B cell (primary cell): ENCODE data around the gene TMEM63A. TPM values are rescaled to one million over a fixed set of nuclear protein-coding genes. Genes with fewer than 3 reads are reported as not detected.

Experiments used
- ATAC-seq: fragments of 200-7000 bp; cut with Tn5 transposase; one replicate; pipeline ENCODE4 v1.10.0; 2021; ENCODE audit warnings: low read depth, mild to moderate bottlenecking, moderate number of reproducible peaks, moderate library complexity
- CTCF ChIA-PET: fragments of 350-600 bp; sonication (Branson Sonifier 250); formaldehyde crosslinking; loops from one replicate; lab custom pipeline; 2021; ENCODE audit warnings: antibody characterized with exemption, inconsistent platforms; lab: Charles Lee
- POLR2A ChIA-PET: fragments of 350-600 bp; sonication (Branson Sonifier 250); formaldehyde crosslinking; loops from one replicate; lab custom pipeline; 2021; ENCODE audit warnings: antibody characterized with exemption; lab: Charles Lee
- DNase-seq: peaks from one replicate; pipeline ENCODE4 v3.0.0; 2013
- H2AFZ ChIP-seq: 2 replicates; pipeline ENCODE4 v1.6.1; 2012; ENCODE audit warnings: mild to moderate bottlenecking, low read depth, low read length; ENCODE audit not compliant: insufficient read depth, poor library complexity, severe bottlenecking
- H3K27ac ChIP-seq, 2 donors: 1 replicate in 1 of 2; 2 replicates in 1 of 2; pipeline ENCODE4 v1.5.1; 2012 to 2013; ENCODE audit warnings: low read length in 2 of 2, mild to moderate bottlenecking in 2 of 2, moderate library complexity in 1 of 2
- H3K27me3 ChIP-seq, 4 experiments: fragments of 200-600 bp in 1 of 4; sonication (generic) in 1 of 4; replicated peaks in 1 of 4; 1 replicate in 2 of 4; 2 replicates in 2 of 4; pipeline versions ENCODE4 v1.6.1 to v1.7.0; 2013 to 2016; ENCODE audit warnings: low read length in 3 of 4, mild to moderate bottlenecking in 2 of 4, mixed read lengths in 1 of 4, moderate library complexity in 1 of 4; ENCODE audit not compliant: insufficient read depth in 4 of 4, control insufficient read depth in 3 of 4; ENCODE audit errors: control extremely low read depth in 1 of 4
- H3K36me3 ChIP-seq, 2 experiments: replicated peaks in 1 of 2; 1 replicate in 1 of 2; 2 replicates in 1 of 2; pipeline versions ENCODE4 v1.6.1 to v1.7.1; 2013; ENCODE audit warnings: low read length in 1 of 2; ENCODE audit not compliant: insufficient read depth in 2 of 2, control insufficient read depth in 1 of 2; ENCODE audit errors: control extremely low read depth in 1 of 2, extremely low read depth in 1 of 2
- H3K4me1 ChIP-seq, 2 donors: fragments of 200-600 bp in 1 of 2; sonication (generic) in 1 of 2; 1 replicate in 1 of 2; 2 replicates in 1 of 2; pipeline versions ENCODE4 v1.5.1 to v1.6.1; 2013 to 2017; ENCODE audit warnings: low read length in 2 of 2; ENCODE audit not compliant: control insufficient read depth in 2 of 2, insufficient read depth in 2 of 2
- H3K4me2 ChIP-seq: replicated peaks from 2 replicates; pipeline ENCODE3; 2012; ENCODE audit warnings: mild to moderate bottlenecking, low read depth, low read length; ENCODE audit not compliant: poor library complexity, severe bottlenecking
- H3K4me3 ChIP-seq, 5 experiments: fragments of 200-600 bp in 1 of 5; sonication (generic) in 1 of 5; 1 replicate in 3 of 5; 2 replicates in 2 of 5; pipeline versions ENCODE4 v1.5.1 to v1.7.0; 2011 to 2016; ENCODE audit warnings: low read length in 4 of 5, mild to moderate bottlenecking in 4 of 5, low read depth in 2 of 5, control low read depth in 1 of 5, moderate library complexity in 1 of 5; ENCODE audit not compliant: insufficient read depth in 1 of 5; ENCODE audit errors: control extremely low read depth in 1 of 5, extremely low read depth in 1 of 5
- H3K79me2 ChIP-seq: fragments of 200-600 bp; sonication (generic); one replicate; pipeline ENCODE4 v1.6.0; 2016; ENCODE audit warnings: low read length; ENCODE audit not compliant: control insufficient read depth, insufficient read depth
- H3K9ac ChIP-seq: fragments of 200-600 bp; sonication (generic); 2 replicates; pipeline ENCODE4 v1.6.1; 2017; ENCODE audit warnings: mild to moderate bottlenecking, low read length, moderate library complexity
- H3K9me3 ChIP-seq, 3 donors: one replicate each; pipeline versions ENCODE4 v1.6.1 to v1.7.1; 2013; ENCODE audit warnings: low read length in 2 of 3; ENCODE audit not compliant: control insufficient read depth in 2 of 3, insufficient read depth in 1 of 3; ENCODE audit errors: control extremely low read depth in 1 of 3
- H4K20me1 ChIP-seq: 2 replicates; pipeline ENCODE4 v1.6.0; 2012; ENCODE audit warnings: mild to moderate bottlenecking, low read length; ENCODE audit not compliant: insufficient read depth, control insufficient read depth, poor library complexity, severe bottlenecking
- H3K27ac Mint-ChIP-seq: one replicate; pipeline ENCODE4 v1.8.0; 2021; ENCODE audit warnings: mixed read lengths
- H3K27me3 Mint-ChIP-seq: one replicate; pipeline ENCODE4 v1.8.0; 2021; ENCODE audit warnings: mixed read lengths
- H3K4me1 Mint-ChIP-seq: one replicate; pipeline ENCODE4 v1.8.0; 2021; ENCODE audit warnings: mixed read lengths
- H3K4me3 Mint-ChIP-seq: one replicate; pipeline ENCODE4 v1.8.0; 2021; ENCODE audit warnings: mixed read lengths
- H3K9me3 Mint-ChIP-seq: one replicate; pipeline ENCODE4 v1.8.0; 2022; ENCODE audit warnings: mixed read lengths; ENCODE audit not compliant: insufficient read depth
- EZH2 ChIP-seq: IDR thresholded peaks from 2 replicates; pipeline ENCODE4 v1.6.1; 2012; ENCODE audit warnings: borderline replicate concordance, low read depth, mild to moderate bottlenecking, moderate library complexity, low read length; ENCODE audit not compliant: insufficient read depth, poor library complexity, severe bottlenecking
- WGBS: methylation state at CpG from one replicate; pipeline ENCODE4 v1.1.5; 2013; ENCODE audit warnings: missing lambda C conversion rate; ENCODE audit not compliant: insufficient coverage; 5-methylcytosine and 5-hydroxymethylcytosine counted together
- intact Hi-C: fragments of 100-400 bp; cut with micrococcal nuclease; formaldehyde crosslinking; loops from one replicate; pipeline ENCODE4 v1.10.0; 2022
- polyA plus RNA-seq: library from polyadenylated mRNA; depleted of rRNA; stranded (reverse); fragments of >200 nt; gene quantifications from 2 replicates; pipeline ENCODE4 v1.2.3, GENCODE V29; 2012
- total RNA-seq, 2 donors: library from RNA; stranded (reverse); fragments of 120-200 nt in 1 of 2; gene quantifications; 1 replicate in 1 of 2; 2 replicates in 1 of 2; pipeline versions ENCODE4 v1.2.3 to v1.2.4, GENCODE V29; 2013 to 2022
- TF ChIP-seq, protein P1 (sequence below): fragments of 200-600 bp; IDR thresholded peaks from one replicate; pipeline ENCODE4 v1.8.0; 2022; ENCODE audit warnings: antibody characterized with exemption, mild to moderate bottlenecking

The TMEM63A gene
- total and polyA plus RNA-seq, 2 donors (not counting 1 experiment from before 2014, with no cell fraction given) = 209 to 238 TPM

DNA sequence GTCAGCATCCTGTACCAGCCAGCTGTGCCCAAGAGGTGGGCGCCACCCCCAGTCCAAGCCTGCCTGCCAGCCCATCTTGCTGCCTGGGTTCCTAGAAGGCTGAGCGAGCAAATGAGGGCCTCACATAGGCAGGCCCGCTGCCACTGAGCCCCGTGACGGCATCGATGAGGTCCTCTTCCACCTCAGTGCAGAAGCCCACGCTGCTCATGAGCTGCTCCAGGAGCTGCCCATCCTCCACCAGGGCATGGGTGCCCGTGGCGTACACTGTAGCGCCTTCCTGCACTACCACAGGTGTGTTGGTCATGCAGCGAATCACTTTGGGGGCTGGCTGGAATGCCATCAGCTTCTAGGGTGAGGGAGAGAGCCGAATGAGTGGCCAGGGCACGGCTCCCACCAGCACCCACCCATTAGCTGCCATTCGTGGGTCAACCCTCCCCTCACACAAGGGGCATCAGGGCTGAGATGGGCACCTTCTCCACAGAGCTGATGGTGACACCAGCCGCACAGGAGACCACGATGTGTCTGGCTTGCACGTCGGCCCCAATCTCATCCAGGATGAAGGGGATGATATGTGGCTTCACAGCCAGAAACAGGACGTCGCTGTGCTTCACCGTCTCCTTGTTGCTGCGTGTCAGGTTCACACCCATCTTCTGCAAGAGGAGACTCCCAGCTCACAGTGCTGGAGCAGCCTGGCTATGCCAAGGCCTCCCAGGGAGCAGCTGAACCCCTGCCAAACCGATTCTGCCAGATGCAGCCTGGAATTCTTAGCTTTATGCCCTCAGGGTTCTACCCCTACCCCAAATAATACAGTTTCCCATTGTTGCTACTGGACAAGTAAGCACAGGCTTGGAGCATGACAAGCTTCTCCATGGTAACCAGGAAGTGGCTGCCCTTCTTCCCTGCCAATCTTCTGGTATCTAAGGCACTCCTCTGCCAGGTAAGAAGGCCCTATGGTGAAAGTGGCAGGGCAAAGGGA lies 39.8 kb upstream of the TMEM63A start:
- Histone ChIP-seq H3K4me3 (no peak overlapping the region), H4K20me1 (peaks cover 28% of the 10 kb centered on the region), H3K4me1 (peaks cover 16 to 26% of the 10 kb centered on the region in 2 donors), H3K9me3 (no peaks in the 10 kb centered on the region), H3K27me3 (no peaks in the 10 kb centered on the region), H3K9ac (no peak overlapping the region), H3K27ac (no peak overlapping the region), H3K36me3 (peaks cover 9 to 52% of the 10 kb centered on the region in 2 experiments), H3K79me2 (peaks cover 37% of the 10 kb centered on the region), H2AFZ (no peak overlapping the region), H3K4me2 (no peak overlapping the region)
- ChIA-PET CTCF (interaction anchor here (1.1 to 1.4 kb wide), 2 partner anchors 11 to 40 kb away, joined by 3 to 6 read pairs; partner anchors contain the start of gene TMEM63A), POLR2A (no interaction called here)
- Mint-ChIP-seq H3K4me1 (peaks cover 21% of the 10 kb centered on the region), H3K27ac (peak overlapping the region; percentile 75), H3K27me3 (no peaks in the 10 kb centered on the region), H3K4me3 (peak overlapping the region; percentile 78), H3K9me3 (no peaks in the 10 kb centered on the region)
- 95% methylated on average over 22 of the region's 23 CpGs for WGBS
- DNase-seq (no peak), ATAC-seq (no peak)
- intact Hi-C loops = loop anchor here (5.0 kb wide), 1 partner anchor 40 kb away; the partner anchor contains the start of gene TMEM63A
- TF ChIP-seq, protein P1, sequence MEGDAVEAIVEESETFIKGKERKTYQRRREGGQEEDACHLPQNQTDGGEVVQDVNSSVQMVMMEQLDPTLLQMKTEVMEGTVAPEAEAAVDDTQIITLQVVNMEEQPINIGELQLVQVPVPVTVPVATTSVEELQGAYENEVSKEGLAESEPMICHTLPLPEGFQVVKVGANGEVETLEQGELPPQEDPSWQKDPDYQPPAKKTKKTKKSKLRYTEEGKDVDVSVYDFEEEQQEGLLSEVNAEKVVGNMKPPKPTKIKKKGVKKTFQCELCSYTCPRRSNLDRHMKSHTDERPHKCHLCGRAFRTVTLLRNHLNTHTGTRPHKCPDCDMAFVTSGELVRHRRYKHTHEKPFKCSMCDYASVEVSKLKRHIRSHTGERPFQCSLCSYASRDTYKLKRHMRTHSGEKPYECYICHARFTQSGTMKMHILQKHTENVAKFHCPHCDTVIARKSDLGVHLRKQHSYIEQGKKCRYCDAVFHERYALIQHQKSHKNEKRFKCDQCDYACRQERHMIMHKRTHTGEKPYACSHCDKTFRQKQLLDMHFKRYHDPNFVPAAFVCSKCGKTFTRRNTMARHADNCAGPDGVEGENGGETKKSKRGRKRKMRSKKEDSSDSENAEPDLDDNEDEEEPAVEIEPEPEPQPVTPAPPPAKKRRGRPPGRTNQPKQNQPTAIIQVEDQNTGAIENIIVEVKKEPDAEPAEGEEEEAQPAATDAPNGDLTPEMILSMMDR = no peak
- TF ChIP-seq EZH2 = no peak

DNA sequence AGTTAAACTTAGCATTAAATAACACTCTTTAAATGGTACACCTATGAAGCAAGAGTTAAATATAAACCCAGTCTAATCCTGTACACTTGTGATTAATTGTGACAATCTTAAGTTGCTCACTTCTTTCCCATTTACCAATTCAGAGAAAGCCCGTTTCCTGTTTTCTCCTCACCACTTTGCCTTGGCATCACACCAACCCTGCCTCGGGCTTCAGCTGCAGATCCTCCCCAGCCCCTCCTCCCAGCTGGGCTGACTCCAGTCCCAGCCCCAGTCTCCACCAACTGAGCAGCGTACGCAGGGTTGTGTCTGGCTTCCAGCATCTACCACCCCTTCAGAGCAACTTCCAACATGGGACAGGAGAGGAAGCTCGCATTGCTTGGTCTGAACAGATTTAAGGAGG lies 37.7 kb upstream of the TMEM63A start:
- no peak overlapping the region for H3K4me3 ChIP-seq
- H3K79me2 ChIP-seq = peaks cover 37% of the 10 kb centered on the region
- H3K4me1 ChIP-seq = peaks cover 14 to 24% of the 10 kb centered on the region in 2 donors
- no peaks in the 10 kb centered on the region for H3K27me3 ChIP-seq
- Mint-ChIP-seq H3K4me1 (peaks cover 21% of the 10 kb centered on the region), H3K9me3 (no peaks in the 10 kb centered on the region), H3K27me3 (no peaks in the 10 kb centered on the region), H3K4me3 (no peak overlapping the region), H3K27ac (no peak overlapping the region)
- 0% methylated on average over 2 of the region's 5 CpGs for WGBS
- TF ChIP-seq, protein P1 = no peak
- TF ChIP-seq EZH2 = no peak
- ATAC-seq (no peak), DNase-seq (no peak)
- H3K9me3 ChIP-seq = no peaks in the 10 kb centered on the region
- CTCF ChIA-PET = interaction anchor here (1.4 kb wide), 1 partner anchor 9 kb away, joined by 8 read pairs; no protein-coding TSS in a partner anchor
- no peak overlapping the region for H3K9ac ChIP-seq
- no peak overlapping the region for H3K4me2 ChIP-seq
- peaks cover 28% of the 10 kb centered on the region for H4K20me1 ChIP-seq
- H3K36me3 ChIP-seq = peaks cover 12 to 55% of the 10 kb centered on the region in 2 experiments
- POLR2A ChIA-PET = no interaction called here
- H3K27ac ChIP-seq = no peak overlapping the region
- no peak overlapping the region for H2AFZ ChIP-seq
- intact Hi-C loops = loop anchor here (5.0 to 10.0 kb wide), 2 partner anchors 38 to 365 kb away; partner anchors contain the start of gene TMEM63A
